NCI-H2227 treated with DMSO at 0.1 percent for 48 hours (cell line): ENCODE measurements around the gene HERC2.

Experiments
- DNase-seq: peaks from one replicate; lab custom pipeline; 2025; lab: John Stamatoyannopoulos, UW

Gene HERC2

GRCh38 chr15:28111543-28111942 is 210.4 kb downstream of the HERC2 start:
- DNase-seq = no peak

- DNase-seq = no peak
These were observed 211.5 kb downstream of the HERC2 start for GRCh38 chr15:28110481-28110881.

GRCh38 chr15:28109626-28110455 is 212.1 kb downstream of the HERC2 start:
- no peak for DNase-seq

- no peak for DNase-seq
These were observed 214.1 kb downstream of the HERC2 start for GRCh38 chr15:28107904-28108275.

- DNase-seq = no peak
These were observed 214.7 kb downstream of the HERC2 start for GRCh38 chr15:28107111-28107903.

GRCh38 chr15:28106294-28107110 is 215.5 kb downstream of the HERC2 start:
- no peak for DNase-seq

- DNase-seq = no peak
These were observed 216.2 kb downstream of the HERC2 start for GRCh38 chr15:28105793-28106192.

- no peak for DNase-seq
These were observed 216.7 kb downstream of the HERC2 start for GRCh38 chr15:28105224-28105791.

GRCh38 chr15:28104326-28104725 is 217.7 kb downstream of the HERC2 start:
- no peak for DNase-seq

- DNase-seq = no peak
These were observed 218.1 kb downstream of the HERC2 start for GRCh38 chr15:28103831-28104230.

GRCh38 chr15:28101983-28102441 is 220.0 kb downstream of the HERC2 start:
- DNase-seq = no peak

GRCh38 chr15:28101201-28101600 is 220.8 kb downstream of the HERC2 start:
- DNase-seq = no peak

GRCh38 chr15:28100516-28101195 is 221.3 kb downstream of the HERC2 start:
- DNase-seq = no peak

GRCh38 chr15:28099555-28100140 is 222.3 kb downstream of the HERC2 start:
- peak; percentile 68 for DNase-seq

GRCh38 chr15:28098766-28099554 is 223.0 kb downstream of the HERC2 start, which contains the start of gene OCA2:
Gene OCA2 (minus strand): TSS chr15:28099315. CDS start chr15:28081874, 17,441 bp downstream.
- DNase-seq = peak; percentile 68

GRCh38 chr15:28098360-28098765 is 223.6 kb downstream of the HERC2 start:
- DNase-seq = no peak

- DNase-seq = no peak
These were observed 224.2 kb downstream of the HERC2 start for GRCh38 chr15:28097656-28098359.

GRCh38 chr15:28096670-28097431 is 225.1 kb downstream of the HERC2 start:
- no peak for DNase-seq

GRCh38 chr15:28096411-28096669 is 225.6 kb downstream of the HERC2 start:
- no peak for DNase-seq
